Measurements from ENCODE around the gene CDH5.
A peak's percentile ranks its signal among the peaks of the same experiment; 100 is the strongest.

Gene CDH5

GRCh38 chr16:66391726-66392670 is 25.5 kb downstream of the CDH5 start:
- no peak for DNase-seq

GRCh38 chr16:66395806-66396555 is 29.5 kb downstream of the CDH5 start:
- DNase-seq, result no peak

GRCh38 chr16:66397736-66398433 is 31.4 kb downstream of the CDH5 start:
- DNase-seq, result no peak

- DNase-seq, result no peak
These were observed 32.5 kb downstream of the CDH5 start for GRCh38 chr16:66399031-66399430.

- DNase-seq, result peak; percentile 60
These were observed 33.4 kb downstream of the CDH5 start for GRCh38 chr16:66399930-66400329.

GRCh38 chr16:66400503-66401380 is 34.3 kb downstream of the CDH5 start:
- no peak for DNase-seq

GRCh38 chr16:66401610-66402009 is 35.1 kb downstream of the CDH5 start:
- no peak for DNase-seq

GRCh38 chr16:66402166-66402565 is 35.7 kb downstream of the CDH5 start:
- no peak for DNase-seq

GRCh38 chr16:66402591-66403230 is 36.2 kb downstream of the CDH5 start:
- DNase-seq, result no peak

GRCh38 chr16:66403531-66404145 is 37.1 kb downstream of the CDH5 start:
- DNase-seq, result no peak

GRCh38 chr16:66405057-66405783 is 38.7 kb downstream of the CDH5 start:
- DNase-seq, result no peak

- peak; percentile 64 for DNase-seq
These were observed 40.2 kb downstream of the CDH5 start for GRCh38 chr16:66406534-66407221.

GRCh38 chr16:66408163-66409048 is 41.9 kb downstream of the CDH5 start:
- DNase-seq, result peak; percentile 35

- DNase-seq, result peak; percentile 72
These were observed 42.7 kb downstream of the CDH5 start for GRCh38 chr16:66409156-66409555.

GRCh38 chr16:66412182-66412581 is 45.7 kb downstream of the CDH5 start:
- DNase-seq, result no peak

GRCh38 chr16:66414891-66415290 is 48.4 kb downstream of the CDH5 start:
- DNase-seq, result peak; percentile 68

- no peak for DNase-seq
These were observed 49.6 kb downstream of the CDH5 start for GRCh38 chr16:66416136-66416535.

- peak; percentile 78 for DNase-seq
These were observed 50.6 kb downstream of the CDH5 start for GRCh38 chr16:66416939-66417700.
